ENCODE results near the gene TBX19.

- TF ChIP-seq CTCF (IDR thresholded peaks at IDR 0.05) (no peak), POLR2A (IDR thresholded peaks at IDR 0.05) (no peak), EP300 (IDR thresholded peaks at IDR 0.05) (no peak), POLR2AphosphoS5 (IDR thresholded peaks at IDR 0.05) (no peak)
These were observed 79.7 kb downstream of the TBX19 start for GRCh38 chr1:168360151-168361021.
